NT2/D1 (cell line): ENCODE results near the gene B3GNT5.

ENCODE experiments used
- SUZ12 ChIP-seq: IDR thresholded peaks from 2 replicates; pipeline ENCODE4 v1.6.1; 2011; ENCODE audit not compliant: insufficient read length, insufficient read depth; ENCODE audit errors: extremely low read depth
- YY1 ChIP-seq: IDR thresholded peaks from 2 replicates; pipeline ENCODE4 v1.6.1; 2011; ENCODE audit not compliant: insufficient read length, insufficient read depth

DNA sequence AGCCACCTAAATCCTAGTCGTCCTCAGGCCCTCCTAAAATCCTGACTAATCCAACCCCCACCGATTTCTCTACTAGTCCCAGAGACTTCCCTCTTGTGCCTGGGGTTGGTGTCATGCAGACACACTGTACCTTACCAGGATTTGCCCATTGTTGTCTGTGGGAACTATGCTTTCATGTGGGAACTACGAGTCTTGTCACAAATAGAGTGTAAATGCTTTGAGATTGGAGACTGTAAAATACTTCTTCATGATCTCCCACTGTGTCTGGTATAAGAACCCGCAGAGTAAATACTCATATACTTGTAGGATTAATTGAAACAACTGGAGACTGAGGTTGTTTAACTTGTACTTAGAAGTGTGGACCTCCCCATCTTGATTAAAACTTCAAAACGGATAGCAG, 11.2 kb downstream of the B3GNT5 start:
- TF ChIP-seq YY1 (no peak), SUZ12 (no peak)
